Epithelial cell of esophagus (primary cell): ENCODE measurements around the gene FBXO9.

Source experiments
- DNase-seq: peaks from one replicate; pipeline ENCODE4 v3.0.0; 2010; ENCODE audit warnings: low read depth
- H3K4me3 ChIP-seq: 2 replicates; pipeline ENCODE4 v1.5.1; 2011; ENCODE audit warnings: mild to moderate bottlenecking, low read length, control low read depth
- CTCF ChIP-seq: IDR thresholded peaks from 2 replicates; pipeline ENCODE4 v1.5.1; 2011; ENCODE audit warnings: low read depth, mild to moderate bottlenecking, low read length, control low read depth, inconsistent platforms; ENCODE audit not compliant: insufficient read depth; ENCODE audit errors: missing control alignments

Gene FBXO9

DNA sequence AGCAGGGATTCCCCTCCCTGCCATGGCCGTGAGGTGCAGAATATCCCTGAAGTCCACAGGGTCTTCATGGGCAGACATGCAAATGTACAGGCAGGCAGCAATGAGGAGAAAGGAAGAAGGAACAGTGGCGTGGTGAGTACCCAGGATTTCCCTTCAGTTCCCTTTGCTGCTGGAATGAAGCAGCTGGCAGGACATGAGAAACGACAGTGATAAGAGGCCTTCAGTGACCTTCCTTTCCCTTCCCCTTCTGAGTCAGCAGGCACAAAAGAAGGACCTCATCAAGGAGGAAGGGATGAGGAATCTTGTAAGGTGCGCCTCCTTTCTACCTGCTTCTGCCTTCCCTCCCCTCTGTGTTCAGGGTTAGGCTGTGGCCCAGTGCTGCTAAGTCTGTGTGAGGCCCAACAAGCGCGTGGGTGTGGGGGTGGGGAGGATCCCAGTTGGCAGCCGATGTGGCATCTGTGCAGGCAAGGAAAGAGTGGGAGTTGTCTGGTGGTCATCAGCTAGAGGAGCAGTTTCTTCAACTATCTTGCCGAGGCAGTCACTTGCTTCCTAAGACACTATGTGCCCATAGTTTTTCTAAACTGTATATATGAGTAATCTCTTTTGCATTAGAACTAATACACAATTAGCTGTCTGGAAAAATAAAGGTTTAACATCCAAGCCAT lies 29.5 kb upstream of the FBXO9 start:
- no peak for DNase-seq
- TF ChIP-seq CTCF = no peak
- no peak overlapping the region for H3K4me3 ChIP-seq

DNA sequence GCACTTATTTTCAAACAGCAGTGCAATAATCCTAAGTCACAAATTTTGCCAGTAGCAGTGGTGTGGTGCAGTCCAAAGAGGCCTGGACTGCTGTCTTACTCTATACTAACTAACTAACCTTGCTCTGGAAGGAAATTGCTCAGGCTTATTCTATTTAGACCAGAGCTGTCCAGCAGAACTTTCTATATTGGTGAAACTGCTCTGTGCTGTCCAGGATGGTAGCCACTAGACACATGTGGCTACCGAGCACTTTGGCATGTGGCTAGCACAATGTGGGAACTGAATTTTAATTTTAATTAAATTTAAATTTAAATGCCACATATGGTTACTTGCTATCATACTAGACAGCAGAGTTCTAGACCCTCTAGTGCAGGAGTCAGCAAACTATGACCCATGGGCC lies 27.1 kb upstream of the FBXO9 start:
- no peak for TF ChIP-seq CTCF
- no peak for DNase-seq
- no peak overlapping the region for H3K4me3 ChIP-seq

GRCh38 chr6:53038596-53038995 lies 26.6 kb upstream of the FBXO9 start:
- no peak for DNase-seq
- H3K4me3 ChIP-seq = no peak overlapping the region
- TF ChIP-seq CTCF = no peak

- no peak for TF ChIP-seq CTCF
- DNase-seq = no peak
- no peak overlapping the region for H3K4me3 ChIP-seq
Observed at GRCh38 chr6:53041356-53041755, 23.8 kb upstream of the FBXO9 start.

- no peak for TF ChIP-seq CTCF
- no peak overlapping the region for H3K4me3 ChIP-seq
- peak; percentile 82 for DNase-seq
Observed at GRCh38 chr6:53042112-53042511, 23.1 kb upstream of the FBXO9 start.

GRCh38 chr6:53043581-53043980 lies 21.6 kb upstream of the FBXO9 start:
- H3K4me3 ChIP-seq = no peak overlapping the region
- TF ChIP-seq CTCF = no peak
- no peak for DNase-seq

DNA sequence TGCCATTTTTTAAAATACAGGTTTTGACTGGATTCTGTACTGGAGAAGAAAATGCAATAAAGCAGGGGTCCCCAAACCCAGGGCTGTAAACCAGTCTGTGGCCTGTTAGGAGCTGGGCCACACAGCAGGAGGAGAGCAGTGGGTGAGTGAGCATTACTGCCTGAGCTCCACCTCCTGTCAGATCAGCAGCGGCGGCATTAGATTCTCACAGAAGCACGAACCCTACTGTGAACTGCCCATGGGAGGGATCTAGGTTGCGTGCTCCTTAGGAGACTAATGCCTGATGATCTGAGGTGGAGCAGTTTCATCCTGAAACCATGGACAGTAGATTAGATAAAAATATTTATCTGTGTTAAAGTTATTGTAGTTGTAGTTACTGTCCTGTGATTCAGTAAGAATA lies 21.1 kb upstream of the FBXO9 start:
- no peak for TF ChIP-seq CTCF
- DNase-seq = no peak
- H3K4me3 ChIP-seq = no peak overlapping the region
